GM12801 (cell line): ENCODE measurements around the gene MVB12B.

ENCODE experiments used
- CTCF ChIP-seq: IDR thresholded peaks from one replicate; pipeline ENCODE4 v1.5.1; 2011; ENCODE audit warnings: control low read depth; ENCODE audit not compliant: insufficient read length; ENCODE audit errors: extremely low read depth

The MVB12B gene

GRCh38 chr9:126453156-126453963 is 126.7 kb downstream of the MVB12B start:
- TF ChIP-seq CTCF: no peak

- no peak for TF ChIP-seq CTCF
These were observed 127.6 kb downstream of the MVB12B start for GRCh38 chr9:126454215-126454614.

DNA sequence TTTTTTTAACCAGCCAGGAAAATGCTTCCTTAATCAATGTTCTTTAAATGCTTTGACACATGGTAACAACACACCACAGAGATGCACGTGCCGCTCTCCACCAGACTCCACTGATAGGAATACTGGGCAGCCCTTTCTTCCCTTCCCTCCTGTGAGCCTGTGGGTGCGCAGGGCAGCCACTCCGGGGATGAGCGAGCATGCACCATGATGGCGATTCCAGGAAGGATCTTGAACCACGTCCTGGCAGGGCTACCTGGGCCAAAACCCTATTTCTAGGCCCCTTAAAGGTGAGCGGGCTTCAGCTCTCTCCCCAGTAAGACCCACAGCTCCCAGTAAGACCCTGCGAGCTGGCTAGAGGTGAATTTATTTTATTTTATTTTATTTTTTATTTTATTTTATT is 128.2 kb downstream of the MVB12B start:
- TF ChIP-seq CTCF: no peak

DNA sequence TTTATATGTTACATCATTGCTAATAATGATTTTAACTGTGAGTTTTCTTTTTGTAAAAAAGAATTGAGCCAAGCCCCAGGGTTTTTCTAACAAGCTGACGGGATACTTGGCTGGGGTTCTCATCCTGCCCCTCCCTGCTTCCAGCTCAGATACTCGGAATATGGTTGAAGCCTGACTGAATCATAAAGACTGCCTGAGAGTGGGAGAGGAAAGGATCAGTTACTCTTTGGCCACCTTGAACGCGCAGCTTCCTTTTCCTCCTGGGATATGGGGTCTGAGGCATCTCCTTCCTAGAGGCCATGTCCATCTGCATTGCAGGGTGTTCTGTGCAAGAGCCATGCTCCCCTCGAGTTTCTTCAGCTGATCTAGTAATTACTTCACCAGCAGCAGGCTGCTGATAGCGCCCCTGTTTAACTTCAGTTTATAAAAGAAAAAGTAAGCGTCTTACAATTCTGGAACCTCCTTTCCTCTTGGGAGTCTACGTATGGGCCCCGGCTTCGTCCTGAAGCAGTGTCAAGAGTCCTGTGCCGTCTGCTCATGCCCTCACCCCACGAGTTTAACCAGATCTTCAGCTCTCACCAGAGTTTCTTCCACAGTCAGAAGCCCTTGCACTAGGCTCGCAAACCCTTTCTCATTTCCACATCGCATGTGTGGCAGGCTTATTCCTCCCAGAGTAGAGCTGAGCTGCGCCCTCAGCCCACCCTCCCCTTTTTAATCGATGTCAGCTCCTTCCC is 130.0 kb downstream of the MVB12B start:
- TF ChIP-seq CTCF: no peak

DNA sequence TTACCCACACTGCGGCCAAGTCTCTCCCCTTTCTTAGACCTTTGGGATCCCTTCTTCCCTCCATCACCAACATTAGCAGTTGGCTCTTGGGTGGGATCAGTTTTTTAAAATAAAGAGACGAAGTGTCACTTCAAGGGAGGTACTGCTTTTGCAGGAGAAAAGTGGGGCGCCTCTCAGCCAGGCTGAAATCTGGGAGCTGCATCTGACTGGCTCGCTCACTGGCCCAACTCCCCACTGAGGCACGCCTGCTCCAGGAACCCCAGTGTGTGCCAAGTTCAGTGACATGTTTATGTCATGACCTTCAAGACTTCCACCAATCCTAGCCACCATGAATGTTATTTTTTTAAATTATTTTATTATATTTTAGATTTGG is 130.5 kb downstream of the MVB12B start:
- TF ChIP-seq CTCF: no peak

DNA sequence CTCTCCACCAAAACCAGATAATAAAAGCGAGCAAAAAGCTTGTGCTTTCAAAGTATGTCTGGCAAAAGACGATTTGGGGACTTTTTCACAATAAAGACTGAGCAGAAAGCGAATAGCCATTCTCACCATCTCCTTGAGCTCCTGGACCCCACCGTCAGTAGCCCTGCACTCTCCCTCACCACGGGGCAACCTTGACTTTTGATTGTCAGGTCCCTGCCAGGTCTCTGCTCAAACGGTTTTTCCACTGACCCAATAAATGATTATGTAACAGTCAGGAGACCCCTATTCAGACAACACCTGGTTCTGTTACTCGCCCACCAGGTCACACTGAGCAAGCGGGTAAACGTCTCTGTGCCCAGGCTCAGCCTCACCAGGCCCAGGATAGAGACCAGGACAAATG is 131.3 kb downstream of the MVB12B start:
- no peak for TF ChIP-seq CTCF

GRCh38 chr9:126459126-126459525 is 132.5 kb downstream of the MVB12B start:
- TF ChIP-seq CTCF: no peak
